HEK293 (cell line): ENCODE results near the gene TRAPPC11.

Experiments used
- CTCF ChIA-PET: fragments of 350-600 bp; formaldehyde crosslinking; extraction: SDS; loops from one replicate; lab custom pipeline; 2021; ENCODE audit warnings: antibody characterized with exemption; lab: Yijun Ruan, JAX
- POLR2A ChIA-PET: fragments of 300-600 bp; formaldehyde crosslinking; extraction: SDS; loops from one replicate; lab custom pipeline; 2020; ENCODE audit warnings: antibody characterized with exemption, inconsistent platforms; lab: Yijun Ruan, JAX
- H3K27ac ChIP-seq: fragments of 200-500 bp; sonication (Bioruptor generic); 2 replicates; pipeline ENCODE4 v1.5.1; 2014; ENCODE audit warnings: low read depth, low read length, control low read depth, inconsistent platforms; ENCODE audit errors: extremely low read depth
- H3K36me3 ChIP-seq, 2 experiments: fragments of 200-500 bp in 1 of 2; sonication (Bioruptor generic) in 1 of 2; 1 replicate in 1 of 2; 2 replicates in 1 of 2; pipeline ENCODE4 v1.5.1; 2014 to 2017; ENCODE audit warnings: inconsistent platforms in 2 of 2, low read length in 2 of 2; ENCODE audit not compliant: control insufficient read depth in 2 of 2, insufficient read depth in 1 of 2
- H3K4me1 ChIP-seq: fragments of 200-500 bp; sonication (Bioruptor generic); 2 replicates; pipeline ENCODE4 v1.5.1; 2014; ENCODE audit warnings: mild to moderate bottlenecking, low read length, inconsistent platforms; ENCODE audit not compliant: control insufficient read depth, insufficient read depth
- H3K4me3 ChIP-seq: 2 replicates; pipeline ENCODE4 v1.5.1; 2011; ENCODE audit warnings: low read depth, mild to moderate bottlenecking, control low read depth, low read length, moderate library complexity
- H3K9me3 ChIP-seq: fragments of 200-500 bp; sonication (Bioruptor generic); 2 replicates; pipeline ENCODE4 v1.5.1; 2014; ENCODE audit warnings: low read depth, low read length, inconsistent platforms; ENCODE audit not compliant: control insufficient read depth, insufficient read depth
- ZBTB11 ChIP-seq: fragments of 450-650 bp; formaldehyde crosslinking; conservative IDR thresholded peaks from 2 replicates; pipeline ENCODE4 v1.5.1; 2016; ENCODE audit warnings: low read depth, missing biosample characterization, missing genetic modification characterization
- ZNF223 ChIP-seq: fragments of 450-650 bp; formaldehyde crosslinking; IDR thresholded peaks from 2 replicates; pipeline ENCODE4 v1.5.1; 2016; ENCODE audit warnings: missing biosample characterization, missing genetic modification characterization
- ZNF324 ChIP-seq: fragments of 450-650 bp; formaldehyde crosslinking; IDR thresholded peaks from 2 replicates; pipeline ENCODE4 v1.5.1; 2016; ENCODE audit warnings: missing biosample characterization, missing genetic modification characterization
- ZNF37A ChIP-seq: fragments of 450-650 bp; IDR thresholded peaks from 2 replicates; pipeline ENCODE4 v1.5.1; 2018; ENCODE audit warnings: missing biosample characterization, missing genetic modification characterization
- ZNF544 ChIP-seq: fragments of 450-650 bp; formaldehyde crosslinking; IDR thresholded peaks from 2 replicates; pipeline ENCODE4 v1.5.0; 2017; ENCODE audit warnings: missing biosample characterization, missing genetic modification characterization
- ZNF580 ChIP-seq: fragments of 450-650 bp; formaldehyde crosslinking; IDR thresholded peaks from 2 replicates; pipeline ENCODE4 v1.5.1; 2016; ENCODE audit warnings: missing biosample characterization, missing genetic modification characterization
- ZNF776 ChIP-seq: fragments of 450-650 bp; formaldehyde crosslinking; IDR thresholded peaks from 2 replicates; pipeline ENCODE4 v1.5.0; 2017; ENCODE audit warnings: missing biosample characterization, missing genetic modification characterization, borderline replicate concordance
- TF ChIP-seq, protein P1 (sequence below): fragments of 450-650 bp; formaldehyde crosslinking; IDR thresholded peaks from 2 replicates; pipeline ENCODE4 v1.5.1; 2016; ENCODE audit warnings: missing biosample characterization, missing genetic modification characterization
- TF ChIP-seq, protein P2 (sequence below): fragments of 450-650 bp; formaldehyde crosslinking; IDR thresholded peaks from 2 replicates; pipeline ENCODE4 v1.5.1; 2017; ENCODE audit warnings: missing biosample characterization, missing genetic modification characterization
- TF ChIP-seq, protein P3 (sequence below): fragments of 450-650 bp; IDR thresholded peaks from 2 replicates; pipeline ENCODE4 v1.5.1; 2018; ENCODE audit warnings: missing biosample characterization, mild to moderate bottlenecking, missing genetic modification characterization
- TF ChIP-seq, protein P4 (sequence below): IDR thresholded peaks from 2 replicates; pipeline ENCODE4 v1.6.1; 2011; ENCODE audit warnings: mild to moderate bottlenecking, low read depth, low read length, borderline replicate concordance

The TRAPPC11 gene

GRCh38 chr4:183670960-183671555, 12.0 kb downstream of the TRAPPC11 start (continued):
- TF ChIP-seq, protein P1, sequence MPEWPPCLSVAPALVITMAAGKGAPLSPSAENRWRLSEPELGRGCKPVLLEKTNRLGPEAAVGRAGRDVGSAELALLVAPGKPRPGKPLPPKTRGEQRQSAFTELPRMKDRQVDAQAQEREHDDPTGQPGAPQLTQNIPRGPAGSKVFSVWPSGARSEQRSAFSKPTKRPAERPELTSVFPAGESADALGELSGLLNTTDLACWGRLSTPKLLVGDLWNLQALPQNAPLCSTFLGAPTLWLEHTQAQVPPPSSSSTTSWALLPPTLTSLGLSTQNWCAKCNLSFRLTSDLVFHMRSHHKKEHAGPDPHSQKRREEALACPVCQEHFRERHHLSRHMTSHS (tag by site-specific recombination), result no peak

- CTCF ChIA-PET, result no interaction called here
Measured at GRCh38 chr4:183674153-183674552, 15.1 kb downstream of the TRAPPC11 start.

DNA sequence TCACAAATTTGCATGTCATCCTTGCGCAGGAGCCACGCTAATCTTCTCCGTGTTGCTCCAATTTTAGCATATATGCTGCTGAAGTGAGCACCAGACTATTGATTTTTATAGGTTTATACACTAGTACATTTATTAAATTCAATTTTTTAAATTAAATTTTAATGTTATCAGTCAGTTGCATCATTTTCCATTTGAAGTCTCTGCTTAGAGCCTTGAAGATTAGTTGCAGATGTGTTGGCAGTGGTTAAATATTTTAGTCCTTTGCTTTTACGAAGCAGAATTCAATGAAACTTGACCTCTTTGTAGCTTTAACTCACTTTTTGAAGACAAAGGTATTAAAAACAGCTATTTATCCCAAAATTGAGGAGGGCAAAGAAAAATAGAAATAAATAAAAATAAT, 16.5 kb downstream of the TRAPPC11 start:
- CTCF ChIA-PET, result no interaction called here
- peaks cover 21 to 47% of the 10 kb centered on the region in 2 experiments; a peak in 2 of 3 replicates for H3K36me3 ChIP-seq
- H3K9me3 ChIP-seq, result no peaks in the 10 kb centered on the region
- POLR2A ChIA-PET, result no interaction called here
- no peaks in the 10 kb centered on the region for H3K4me1 ChIP-seq
- H3K4me3 ChIP-seq, result no peak overlapping the region
- no peak overlapping the region for H3K27ac ChIP-seq
- TF ChIP-seq ZNF37A (tag by site-specific recombination), result no peak

More at GRCh38 chr4:183674153-183674552, 15.1 kb downstream of the TRAPPC11 start:
- H3K4me3 ChIP-seq, result no peak overlapping the region
- H3K36me3 ChIP-seq, result peaks cover 21 to 48% of the 10 kb centered on the region in 2 experiments; a peak in 2 of 3 replicates
- TF ChIP-seq ZNF324 (tag by site-specific recombination) (no peak), ZNF580 (tag by site-specific recombination) (no peak), ZBTB11 (tag by site-specific recombination) (no peak)
- TF ChIP-seq, protein P2, sequence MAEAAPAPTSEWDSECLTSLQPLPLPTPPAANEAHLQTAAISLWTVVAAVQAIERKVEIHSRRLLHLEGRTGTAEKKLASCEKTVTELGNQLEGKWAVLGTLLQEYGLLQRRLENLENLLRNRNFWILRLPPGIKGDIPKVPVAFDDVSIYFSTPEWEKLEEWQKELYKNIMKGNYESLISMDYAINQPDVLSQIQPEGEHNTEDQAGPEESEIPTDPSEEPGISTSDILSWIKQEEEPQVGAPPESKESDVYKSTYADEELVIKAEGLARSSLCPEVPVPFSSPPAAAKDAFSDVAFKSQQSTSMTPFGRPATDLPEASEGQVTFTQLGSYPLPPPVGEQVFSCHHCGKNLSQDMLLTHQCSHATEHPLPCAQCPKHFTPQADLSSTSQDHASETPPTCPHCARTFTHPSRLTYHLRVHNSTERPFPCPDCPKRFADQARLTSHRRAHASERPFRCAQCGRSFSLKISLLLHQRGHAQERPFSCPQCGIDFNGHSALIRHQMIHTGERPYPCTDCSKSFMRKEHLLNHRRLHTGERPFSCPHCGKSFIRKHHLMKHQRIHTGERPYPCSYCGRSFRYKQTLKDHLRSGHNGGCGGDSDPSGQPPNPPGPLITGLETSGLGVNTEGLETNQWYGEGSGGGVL, result no peak
- TF ChIP-seq, protein P3, sequence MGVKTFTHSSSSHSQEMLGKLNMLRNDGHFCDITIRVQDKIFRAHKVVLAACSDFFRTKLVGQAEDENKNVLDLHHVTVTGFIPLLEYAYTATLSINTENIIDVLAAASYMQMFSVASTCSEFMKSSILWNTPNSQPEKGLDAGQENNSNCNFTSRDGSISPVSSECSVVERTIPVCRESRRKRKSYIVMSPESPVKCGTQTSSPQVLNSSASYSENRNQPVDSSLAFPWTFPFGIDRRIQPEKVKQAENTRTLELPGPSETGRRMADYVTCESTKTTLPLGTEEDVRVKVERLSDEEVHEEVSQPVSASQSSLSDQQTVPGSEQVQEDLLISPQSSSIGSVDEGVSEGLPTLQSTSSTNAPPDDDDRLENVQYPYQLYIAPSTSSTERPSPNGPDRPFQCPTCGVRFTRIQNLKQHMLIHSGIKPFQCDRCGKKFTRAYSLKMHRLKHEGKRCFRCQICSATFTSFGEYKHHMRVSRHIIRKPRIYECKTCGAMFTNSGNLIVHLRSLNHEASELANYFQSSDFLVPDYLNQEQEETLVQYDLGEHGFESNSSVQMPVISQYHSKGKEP (tag by site-specific recombination), result no peak
- TF ChIP-seq, all 188 proteins: peak for 0
- no peaks in the 10 kb centered on the region for H3K9me3 ChIP-seq
- no peaks in the 10 kb centered on the region for H3K4me1 ChIP-seq
- POLR2A ChIA-PET, result no interaction called here
- no peak overlapping the region for H3K27ac ChIP-seq

- Histone ChIP-seq H3K4me3 (no peak overlapping the region), H3K27ac (no peak overlapping the region), H3K4me1 (no peaks in the 10 kb centered on the region), H3K9me3 (no peaks in the 10 kb centered on the region), H3K36me3 (peaks cover 11 to 66% of the 10 kb centered on the region in 2 experiments)
- ChIA-PET POLR2A (no interaction called here), CTCF (no interaction called here)
- TF ChIP-seq ZNF223 (tag by site-specific recombination) (no peak), ZNF776 (tag by site-specific recombination) (no peak), ZNF544 (tag by site-specific recombination) (no peak)
- TF ChIP-seq, protein P4, sequence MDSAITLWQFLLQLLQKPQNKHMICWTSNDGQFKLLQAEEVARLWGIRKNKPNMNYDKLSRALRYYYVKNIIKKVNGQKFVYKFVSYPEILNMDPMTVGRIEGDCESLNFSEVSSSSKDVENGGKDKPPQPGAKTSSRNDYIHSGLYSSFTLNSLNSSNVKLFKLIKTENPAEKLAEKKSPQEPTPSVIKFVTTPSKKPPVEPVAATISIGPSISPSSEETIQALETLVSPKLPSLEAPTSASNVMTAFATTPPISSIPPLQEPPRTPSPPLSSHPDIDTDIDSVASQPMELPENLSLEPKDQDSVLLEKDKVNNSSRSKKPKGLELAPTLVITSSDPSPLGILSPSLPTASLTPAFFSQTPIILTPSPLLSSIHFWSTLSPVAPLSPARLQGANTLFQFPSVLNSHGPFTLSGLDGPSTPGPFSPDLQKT, result no peak
Measured at GRCh38 chr4:183681119-183681518, 22.0 kb downstream of the TRAPPC11 start.
